Measurements from ENCODE around the gene CSNK1D. TPM values are rescaled to one million over a fixed set of nuclear protein-coding genes. Genes with fewer than 3 reads are reported as not detected.
A peak's percentile ranks its signal among the peaks of the same experiment; 100 is the strongest.

CSNK1D gene
- total and polyA plus RNA-seq, 2 donors (not counting 1 experiment from before 2014, with no cell fraction given): 196 to 241 TPM

DNA sequence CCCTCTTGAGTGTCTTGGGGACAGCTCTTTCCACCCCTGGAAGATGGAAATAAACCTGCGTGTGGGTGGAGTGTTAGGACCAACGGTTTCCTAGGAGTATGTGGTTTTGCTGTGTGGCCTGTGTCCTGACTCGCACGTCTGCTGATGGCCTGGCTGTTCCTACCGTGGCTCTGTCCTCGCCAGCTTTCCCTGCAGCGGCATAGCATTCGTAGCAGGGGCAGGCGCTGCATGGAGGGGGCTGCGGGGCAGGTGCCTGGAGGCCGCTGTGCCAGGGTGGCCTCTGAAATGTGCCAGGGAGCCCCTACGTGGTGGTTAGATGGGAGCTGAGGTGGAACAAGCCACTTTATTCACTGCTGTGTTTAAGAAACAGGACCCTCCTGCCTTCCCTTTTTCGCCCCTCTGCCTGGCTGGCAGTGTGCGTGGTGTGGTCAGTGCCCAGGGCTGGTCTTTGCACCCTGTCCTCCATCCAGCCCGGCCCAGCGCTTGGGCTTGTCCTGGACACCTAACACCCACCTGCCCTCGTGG lies 34.0 kb downstream of the CSNK1D start:
- peaks cover 0 to 4% (median 0%) of the 10 kb centered on the region in 3 donors for H3K9me3 ChIP-seq (ENCODE audit: control extremely low read depth in 1 of 3, control insufficient read depth in 2 of 3, insufficient read depth in 1 of 3, low read length in 2 of 3)
- Mint-ChIP-seq H3K9me3 (ENCODE audit: insufficient read depth) (no peaks in the 10 kb centered on the region), H3K4me3 (no peak overlapping the region), H3K27ac (no peak overlapping the region), H3K4me1 (peaks cover 50% of the 10 kb centered on the region), H3K27me3 (no peaks in the 10 kb centered on the region)
- H3K4me3 ChIP-seq (ENCODE audit: control extremely low read depth in 1 of 5, extremely low read depth in 1 of 5, insufficient read depth in 1 of 5, low read depth in 2 of 5, low read length in 4 of 5): no peak overlapping the region
- H3K79me2 ChIP-seq (ENCODE audit: control insufficient read depth, insufficient read depth, low read length): peaks cover 36% of the 10 kb centered on the region
- TF ChIP-seq, protein P1, sequence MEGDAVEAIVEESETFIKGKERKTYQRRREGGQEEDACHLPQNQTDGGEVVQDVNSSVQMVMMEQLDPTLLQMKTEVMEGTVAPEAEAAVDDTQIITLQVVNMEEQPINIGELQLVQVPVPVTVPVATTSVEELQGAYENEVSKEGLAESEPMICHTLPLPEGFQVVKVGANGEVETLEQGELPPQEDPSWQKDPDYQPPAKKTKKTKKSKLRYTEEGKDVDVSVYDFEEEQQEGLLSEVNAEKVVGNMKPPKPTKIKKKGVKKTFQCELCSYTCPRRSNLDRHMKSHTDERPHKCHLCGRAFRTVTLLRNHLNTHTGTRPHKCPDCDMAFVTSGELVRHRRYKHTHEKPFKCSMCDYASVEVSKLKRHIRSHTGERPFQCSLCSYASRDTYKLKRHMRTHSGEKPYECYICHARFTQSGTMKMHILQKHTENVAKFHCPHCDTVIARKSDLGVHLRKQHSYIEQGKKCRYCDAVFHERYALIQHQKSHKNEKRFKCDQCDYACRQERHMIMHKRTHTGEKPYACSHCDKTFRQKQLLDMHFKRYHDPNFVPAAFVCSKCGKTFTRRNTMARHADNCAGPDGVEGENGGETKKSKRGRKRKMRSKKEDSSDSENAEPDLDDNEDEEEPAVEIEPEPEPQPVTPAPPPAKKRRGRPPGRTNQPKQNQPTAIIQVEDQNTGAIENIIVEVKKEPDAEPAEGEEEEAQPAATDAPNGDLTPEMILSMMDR (IDR thresholded peaks at IDR 0.05): no peak
- no peak for TF ChIP-seq EZH2 (IDR thresholded peaks at IDR 0.05; ENCODE audit: borderline replicate concordance, insufficient read depth, low read depth, low read length, poor library complexity, severe bottlenecking)
- H3K27ac ChIP-seq (ENCODE audit: low read length in 2 of 2): no peak overlapping the region
- peaks cover 14 to 49% of the 10 kb centered on the region in 2 donors for H3K4me1 ChIP-seq (ENCODE audit: control insufficient read depth in 2 of 2, insufficient read depth in 2 of 2, low read length in 2 of 2)
- no peak overlapping the region for H2AFZ ChIP-seq (ENCODE audit: insufficient read depth, low read depth, low read length, poor library complexity, severe bottlenecking)
- H3K36me3 ChIP-seq (replicated peaks in 1 of 2; ENCODE audit: control extremely low read depth in 1 of 2, control insufficient read depth in 1 of 2, extremely low read depth in 1 of 2, insufficient read depth in 2 of 2, low read length in 1 of 2): peaks cover 0 to 31% of the 10 kb centered on the region in 2 experiments
- intact Hi-C loops (cut with micrococcal nuclease): no loop called here
- peak overlapping the region; percentile 1 for H3K4me2 ChIP-seq (replicated peaks; ENCODE audit: low read depth, low read length, poor library complexity, severe bottlenecking)
- no peaks in the 10 kb centered on the region for H3K27me3 ChIP-seq (replicated peaks in 1 of 4; ENCODE audit: control extremely low read depth in 1 of 4, control insufficient read depth in 3 of 4, insufficient read depth in 4 of 4, low read length in 3 of 4)
- whole genome bisulfite sequencing (ENCODE audit: insufficient coverage): 83% methylated on average over 17 of the region's 17 CpGs
- POLR2A ChIA-PET: no interaction called here
- DNase-seq: no peak
- ATAC-seq (ENCODE audit: low read depth): no peak
- H3K9ac ChIP-seq (ENCODE audit: low read length): no peak overlapping the region
- peaks cover 97% of the 10 kb centered on the region for H4K20me1 ChIP-seq (ENCODE audit: control insufficient read depth, insufficient read depth, low read length, poor library complexity, severe bottlenecking)
- CTCF ChIA-PET: interaction anchor here (0.8 to 5.1 kb wide), 2 partner anchors 33 to 84 kb away, joined by 3 to 53 read pairs; no protein-coding TSS in a partner anchor

DNA sequence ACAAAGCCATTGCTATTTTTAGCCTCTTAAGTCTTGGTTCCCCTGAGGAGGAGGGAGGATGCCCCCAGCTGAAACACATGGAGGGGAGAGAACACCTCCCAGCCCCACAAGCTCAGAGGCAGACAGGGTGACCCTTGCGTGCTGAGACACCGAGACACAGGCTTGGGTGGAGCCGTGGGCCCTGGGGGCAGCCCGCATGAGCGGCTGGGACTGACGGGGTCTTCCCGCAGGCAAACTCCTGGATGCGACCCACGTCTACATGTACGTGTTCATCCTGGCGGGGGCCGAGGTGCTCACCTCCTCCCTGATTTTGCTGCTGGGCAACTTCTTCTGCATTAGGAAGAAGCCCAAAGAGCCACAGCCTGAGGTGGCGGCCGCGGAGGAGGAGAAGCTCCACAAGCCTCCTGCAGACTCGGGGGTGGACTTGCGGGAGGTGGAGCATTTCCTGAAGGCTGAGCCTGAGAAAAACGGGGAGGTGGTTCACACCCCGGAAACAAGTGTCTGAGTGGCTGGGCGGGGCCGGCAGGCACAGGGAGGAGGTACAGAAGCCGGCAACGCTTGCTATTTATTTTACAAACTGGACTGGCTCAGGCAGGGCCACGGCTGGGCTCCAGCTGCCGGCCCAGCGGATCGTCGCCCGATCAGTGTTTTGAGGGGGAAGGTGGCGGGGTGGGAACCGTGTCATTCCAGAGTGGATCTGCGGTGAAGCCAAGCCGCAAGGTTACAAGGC lies 34.9 kb downstream of the CSNK1D start:
- Histone ChIP-seq H3K4me1 (ENCODE audit: control insufficient read depth in 2 of 2, insufficient read depth in 2 of 2, low read length in 2 of 2) (peaks cover 14 to 56% of the 10 kb centered on the region in 2 donors), H2AFZ (ENCODE audit: insufficient read depth, low read depth, low read length, poor library complexity, severe bottlenecking) (peak overlapping the region; percentile 44), H3K9me3 (ENCODE audit: control extremely low read depth in 1 of 3, control insufficient read depth in 2 of 3, insufficient read depth in 1 of 3, low read length in 2 of 3) (peaks cover 0 to 4% (median 0%) of the 10 kb centered on the region in 3 donors), H3K27me3 (replicated peaks in 1 of 4; ENCODE audit: control extremely low read depth in 1 of 4, control insufficient read depth in 3 of 4, insufficient read depth in 4 of 4, low read length in 3 of 4) (no peaks in the 10 kb centered on the region), H3K4me2 (replicated peaks; ENCODE audit: low read depth, low read length, poor library complexity, severe bottlenecking) (peak overlapping the region; percentile 69), H3K4me3 (ENCODE audit: control extremely low read depth in 1 of 5, extremely low read depth in 1 of 5, insufficient read depth in 1 of 5, low read depth in 2 of 5, low read length in 4 of 5) (peak overlapping the region in 3 of 5 experiments; percentile 11 to 36 (median 11)), H3K36me3 (replicated peaks in 1 of 2; ENCODE audit: control extremely low read depth in 1 of 2, control insufficient read depth in 1 of 2, extremely low read depth in 1 of 2, insufficient read depth in 2 of 2, low read length in 1 of 2) (peaks cover 0 to 23% of the 10 kb centered on the region in 2 experiments), H4K20me1 (ENCODE audit: control insufficient read depth, insufficient read depth, low read length, poor library complexity, severe bottlenecking) (peaks cover 91% of the 10 kb centered on the region), H3K79me2 (ENCODE audit: control insufficient read depth, insufficient read depth, low read length) (peaks cover 28% of the 10 kb centered on the region), H3K9ac (ENCODE audit: low read length) (peak overlapping the region; percentile 44), H3K27ac (ENCODE audit: low read length in 2 of 2) (peak overlapping the region in 1 of 2 donors; percentile 39)
- CTCF ChIA-PET: interaction anchor here (0.5 to 5.1 kb wide), 6 partner anchors 33 to 609 kb away, joined by 3 to 53 read pairs (median 4); no protein-coding TSS in a partner anchor
- Mint-ChIP-seq H3K4me3 (peak overlapping the region; percentile 77), H3K27ac (peak overlapping the region; percentile 83), H3K4me1 (peaks cover 51% of the 10 kb centered on the region), H3K27me3 (no peaks in the 10 kb centered on the region), H3K9me3 (ENCODE audit: insufficient read depth) (no peaks in the 10 kb centered on the region)
- ATAC-seq (ENCODE audit: low read depth) (peak; percentile 18), DNase-seq (peak; percentile 61)
- WGBS (ENCODE audit: insufficient coverage): 31% methylated on average over 33 of the region's 33 CpGs
- intact Hi-C loops (cut with micrococcal nuclease): no loop called here
- TF ChIP-seq, protein P1 (IDR thresholded peaks at IDR 0.05): no peak
- TF ChIP-seq EZH2 (IDR thresholded peaks at IDR 0.05; ENCODE audit: borderline replicate concordance, insufficient read depth, low read depth, low read length, poor library complexity, severe bottlenecking): no peak
- POLR2A ChIA-PET: interaction anchor here (0.8 kb wide), 1 partner anchor 33 kb away, joined by 7 read pairs; no protein-coding TSS in a partner anchor

All from B cell (primary cell).